ENCODE data around the gene LIMCH1. TPM values are rescaled to one million over a fixed set of nuclear protein-coding genes. Genes with fewer than 3 reads are reported as not detected.

The LIMCH1 gene
- total RNA-seq, 1 experiment from 2014 or later, result 10.4 TPM

GRCh38 chr4:41611124-41611838 lies 73.3 kb downstream of the LIMCH1 start:
- Histone ChIP-seq H4K20me1 (ENCODE audit: insufficient read depth) (no peaks in the 10 kb centered on the region), H3K36me3 (ENCODE audit: control insufficient read depth in 1 of 2, insufficient read depth in 2 of 2, low read length in 2 of 2) (no peaks in the 10 kb centered on the region), H3K9me2 (ENCODE audit: insufficient read depth) (no peaks in the 10 kb centered on the region), H3K4me3 (replicated peaks in 1 of 2; ENCODE audit: low read depth in 1 of 2, low read length in 2 of 2) (no peak overlapping the region), H3K9ac (ENCODE audit: low read length) (no peak overlapping the region), H3K4me1 (ENCODE audit: control insufficient read depth in 1 of 2, insufficient read depth in 2 of 2, low read length in 2 of 2) (peaks cover 11% of the 10 kb centered on the region in 2 experiments; a peak in 2 of 4 replicates), H2AFZ (ENCODE audit: low read depth, low read length, poor library complexity, severe bottlenecking) (no peak overlapping the region), H3K27ac (ENCODE audit: low read depth, low read length) (no peak overlapping the region), H3K9me3 (ENCODE audit: control insufficient read depth in 1 of 2, insufficient read depth in 1 of 2, low read depth in 1 of 2, low read length in 2 of 2) (no peaks in the 10 kb centered on the region), H3K27me3 (ENCODE audit: insufficient read depth, low read length) (no peaks in the 10 kb centered on the region), H3K79me2 (ENCODE audit: insufficient read depth, low read length) (no peaks in the 10 kb centered on the region), H3K4me2 (ENCODE audit: low read length) (peak overlapping the region; percentile 2)
- intact Hi-C loops (cut with micrococcal nuclease), result no loop called here
- RAD21 ChIA-PET (ENCODE audit: low non-redundant PET in 1 of 2, low total read pairs in 2 of 2, uncharacterized antibody in 2 of 2, unreplicated experiment in 2 of 2), result no interaction called here
- BruUV-seq (replicated peaks), result no TSS peak
- no peak for TF ChIP-seq CTCF (IDR thresholded peaks at IDR 0.05 in 2 of 3, conservative IDR thresholded peaks at IDR 0.05 in 1 of 3; ENCODE audit: borderline replicate concordance in 1 of 3, insufficient read depth in 1 of 3, low read depth in 2 of 3, low read length in 2 of 3)
- TF ChIP-seq SIN3A (IDR thresholded peaks at IDR 0.05; ENCODE audit: low read depth), result no peak
- TF ChIP-seq ZBTB33 (IDR thresholded peaks at IDR 0.05; ENCODE audit: extremely low read depth, insufficient replicate concordance, low read length), result no peak
- no peak for TF ChIP-seq REST (IDR thresholded peaks at IDR 0.05; ENCODE audit: low read depth)
- TF ChIP-seq EZH2phosphoT487 (IDR thresholded peaks at IDR 0.05; ENCODE audit: borderline replicate concordance), result no peak
- no peak for TF ChIP-seq POLR2AphosphoS5 (IDR thresholded peaks at IDR 0.05; ENCODE audit: low read depth, low read length)
- no peak for TF ChIP-seq CBX3 (IDR thresholded peaks at IDR 0.05; ENCODE audit: low read depth)
- TF ChIP-seq YY1 (IDR thresholded peaks at IDR 0.05; ENCODE audit: extremely low read depth, insufficient replicate concordance, low read depth, low read length), result no peak
- no peak for TF ChIP-seq JUND (IDR thresholded peaks at IDR 0.05)
- TF ChIP-seq TCF7L2 (IDR thresholded peaks at IDR 0.05; ENCODE audit: borderline replicate concordance, extremely low read depth, insufficient read depth, insufficient read length), result no peak
- TF ChIP-seq FOSL1 (IDR thresholded peaks at IDR 0.05; ENCODE audit: low read depth), result no peak
- no peak for TF ChIP-seq ELF1 (IDR thresholded peaks at IDR 0.05; ENCODE audit: borderline replicate concordance, low read depth)
- TF ChIP-seq CEBPB (IDR thresholded peaks at IDR 0.05; ENCODE audit: low read depth), result no peak
- TF ChIP-seq SP1 (IDR thresholded peaks at IDR 0.05; ENCODE audit: low read depth), result no peak
- TF ChIP-seq EZH2 (IDR thresholded peaks at IDR 0.05), result no peak
- TF ChIP-seq SRF (IDR thresholded peaks at IDR 0.05; ENCODE audit: low read depth), result no peak
- no peak for TF ChIP-seq MAX (IDR thresholded peaks at IDR 0.05)
- no peak for TF ChIP-seq ZNF274 (IDR thresholded peaks at IDR 0.05; ENCODE audit: low read depth, low read length)
- no peak for TF ChIP-seq EGR1 (IDR thresholded peaks at IDR 0.05; ENCODE audit: low read depth)
- POLR2A ChIA-PET, result interaction anchor here (0.6 kb wide), 1 partner anchor 25 kb away, joined by 3 read pairs; no protein-coding TSS in a partner anchor
- CTCF ChIA-PET, result no interaction called here
- no peak for DNase-seq (ENCODE audit: low read depth, low spot score)
- ATAC-seq, result no peak
